OCI-LY3 (cell line): ENCODE results near the gene PDXK.

ENCODE experiments used
- H2AFZ ChIP-seq: fragments of 200-600, 300-600 bp; shearing (Covaris generic); 2 replicates; pipeline ENCODE4 v1.6.0; 2014; ENCODE audit warnings: antibody characterized with exemption, low read depth, low read length
- H3K27ac ChIP-seq: fragments of 200-600, 300-600 bp; sonication (generic); 2 replicates; pipeline ENCODE4 v1.5.1; 2014; ENCODE audit warnings: mild to moderate bottlenecking, low read length, moderate library complexity, mixed read lengths
- H3K27me3 ChIP-seq: fragments of 200-600, 300-600 bp; sonication (generic); 2 replicates; pipeline ENCODE4 v1.6.1; 2014; ENCODE audit warnings: low read depth, low read length, mixed read lengths
- H3K36me3 ChIP-seq: fragments of 200-600, 300-600 bp; sonication (generic); replicated peaks from 2 replicates; pipeline ENCODE3; 2014; ENCODE audit warnings: low read depth, low read length, mixed read lengths
- H3K4me1 ChIP-seq: fragments of 300-600, 200-600 bp; sonication (generic); 2 replicates; pipeline ENCODE4 v1.6.1; 2014; ENCODE audit warnings: low read length, mixed read lengths
- H3K4me2 ChIP-seq: fragments of 200-600, 300-600 bp; sonication (generic); 2 replicates; pipeline ENCODE4 v1.6.1; 2014; ENCODE audit warnings: low read length, mixed read lengths
- H3K4me3 ChIP-seq: fragments of 300-600, 200-600 bp; sonication (generic); 2 replicates; pipeline ENCODE4 v1.5.1; 2014; ENCODE audit warnings: antibody characterized with exemption, mild to moderate bottlenecking, low read length, moderate library complexity
- H3K79me2 ChIP-seq: fragments of 300-600, 200-600 bp; shearing (Covaris generic); 2 replicates; pipeline ENCODE4 v1.6.1; 2014; ENCODE audit warnings: mild to moderate bottlenecking, low read length, mixed read lengths
- H3K9ac ChIP-seq: fragments of 300-600, 200-600 bp; shearing (Covaris generic); 2 replicates; pipeline ENCODE4 v1.6.0; 2014; ENCODE audit warnings: mild to moderate bottlenecking, low read length, moderate library complexity
- H3K9me3 ChIP-seq: fragments of 200-600, 300-600 bp; shearing (Covaris generic); 2 replicates; pipeline ENCODE4 v1.6.1; 2014; ENCODE audit warnings: low read length, mixed read lengths; ENCODE audit not compliant: insufficient read depth
- H4K20me1 ChIP-seq: fragments of 200-600, 300-600 bp; sonication (generic); 2 replicates; pipeline ENCODE4 v1.6.1; 2016; ENCODE audit warnings: low read length, mixed read lengths; ENCODE audit not compliant: insufficient read depth
- EZH2phosphoT487 ChIP-seq: fragments of 200-600 bp; shearing (Covaris generic); IDR thresholded peaks from 2 replicates; pipeline ENCODE4 v1.6.1; 2018; ENCODE audit warnings: antibody characterized with exemption, mixed run types, low read depth
- TF ChIP-seq, protein P1 (sequence below): fragments of 200-600, 300-600 bp; sonication (generic); IDR thresholded peaks from 2 replicates; pipeline ENCODE4 v1.5.1; 2014; ENCODE audit warnings: antibody characterized with exemption, low read length, low read depth

Gene PDXK

DNA sequence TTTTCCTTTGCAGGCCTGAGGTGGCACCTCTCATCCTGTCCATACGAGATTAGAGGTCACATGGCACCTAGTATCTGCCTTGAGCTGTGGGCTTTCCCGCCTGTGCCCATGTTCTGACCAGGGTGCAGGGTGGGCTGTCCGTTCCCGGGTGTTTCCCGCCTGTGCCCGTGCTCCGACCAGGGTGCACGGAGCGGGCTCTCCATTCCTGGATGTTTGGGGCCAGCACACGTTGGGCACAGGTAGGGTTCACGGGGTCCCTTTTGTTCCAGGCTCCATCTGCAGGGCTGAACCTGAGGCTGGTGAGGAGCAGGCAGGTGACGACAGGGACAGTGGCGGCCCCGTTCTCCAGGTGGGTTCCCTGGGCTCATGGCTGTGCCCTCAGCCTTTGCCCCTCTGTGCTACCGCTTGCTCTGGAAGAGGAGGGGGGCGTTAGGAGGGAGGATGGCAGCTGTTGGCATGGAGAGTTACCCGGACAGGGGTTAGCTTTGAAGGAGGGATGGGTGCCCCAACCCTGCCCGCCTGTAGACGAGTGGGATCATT, 80.4 kb downstream of the PDXK start:
- Histone ChIP-seq H3K27ac (no peak overlapping the region), H3K4me3 (no peak overlapping the region), H3K36me3 (peaks cover 37% of the 10 kb centered on the region), H3K9ac (no peak overlapping the region), H2AFZ (no peak overlapping the region), H3K27me3 (no peaks in the 10 kb centered on the region), H3K4me1 (no peaks in the 10 kb centered on the region; the same call in 1 of the 2 replicates), H3K4me2 (no peak overlapping the region), H4K20me1 (no peaks in the 10 kb centered on the region), H3K9me3 (no peaks in the 10 kb centered on the region), H3K79me2 (peaks cover 8% of the 10 kb centered on the region; the same call in 1 of the 2 replicates)
- no peak for TF ChIP-seq EZH2phosphoT487
- TF ChIP-seq, protein P1, sequence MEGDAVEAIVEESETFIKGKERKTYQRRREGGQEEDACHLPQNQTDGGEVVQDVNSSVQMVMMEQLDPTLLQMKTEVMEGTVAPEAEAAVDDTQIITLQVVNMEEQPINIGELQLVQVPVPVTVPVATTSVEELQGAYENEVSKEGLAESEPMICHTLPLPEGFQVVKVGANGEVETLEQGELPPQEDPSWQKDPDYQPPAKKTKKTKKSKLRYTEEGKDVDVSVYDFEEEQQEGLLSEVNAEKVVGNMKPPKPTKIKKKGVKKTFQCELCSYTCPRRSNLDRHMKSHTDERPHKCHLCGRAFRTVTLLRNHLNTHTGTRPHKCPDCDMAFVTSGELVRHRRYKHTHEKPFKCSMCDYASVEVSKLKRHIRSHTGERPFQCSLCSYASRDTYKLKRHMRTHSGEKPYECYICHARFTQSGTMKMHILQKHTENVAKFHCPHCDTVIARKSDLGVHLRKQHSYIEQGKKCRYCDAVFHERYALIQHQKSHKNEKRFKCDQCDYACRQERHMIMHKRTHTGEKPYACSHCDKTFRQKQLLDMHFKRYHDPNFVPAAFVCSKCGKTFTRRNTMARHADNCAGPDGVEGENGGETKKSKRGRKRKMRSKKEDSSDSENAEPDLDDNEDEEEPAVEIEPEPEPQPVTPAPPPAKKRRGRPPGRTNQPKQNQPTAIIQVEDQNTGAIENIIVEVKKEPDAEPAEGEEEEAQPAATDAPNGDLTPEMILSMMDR = no peak

DNA sequence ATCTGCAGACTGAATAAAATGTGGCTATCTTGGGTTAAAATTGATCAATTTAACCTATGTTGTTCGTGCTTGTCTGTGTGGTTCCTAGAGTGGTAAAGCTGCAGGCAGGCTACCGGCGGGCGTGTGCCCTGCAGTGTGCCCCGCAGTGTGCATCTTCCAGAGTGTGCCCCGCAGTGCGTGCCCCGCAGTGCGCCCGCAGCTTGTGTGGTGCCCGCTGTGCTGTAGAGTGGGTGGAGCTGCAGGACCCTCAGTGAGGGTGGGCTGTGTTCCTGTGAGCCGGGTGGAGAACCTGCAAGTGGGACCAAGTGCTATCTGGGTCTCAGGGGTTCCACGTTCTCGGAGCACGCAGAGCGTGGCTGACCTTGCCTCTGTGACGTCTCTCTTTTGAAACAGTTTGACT, 81.2 kb downstream of the PDXK start:
- Histone ChIP-seq H4K20me1 (no peaks in the 10 kb centered on the region), H2AFZ (no peak overlapping the region), H3K79me2 (peaks cover under 1% of the 10 kb centered on the region; the same call in 1 of the 2 replicates), H3K27ac (no peak overlapping the region), H3K4me3 (no peak overlapping the region), H3K9ac (no peak overlapping the region), H3K36me3 (peaks cover 39% of the 10 kb centered on the region), H3K27me3 (no peaks in the 10 kb centered on the region), H3K4me1 (peaks cover 7% of the 10 kb centered on the region), H3K4me2 (no peak overlapping the region), H3K9me3 (no peaks in the 10 kb centered on the region)
- TF ChIP-seq, protein P1 = no peak

DNA sequence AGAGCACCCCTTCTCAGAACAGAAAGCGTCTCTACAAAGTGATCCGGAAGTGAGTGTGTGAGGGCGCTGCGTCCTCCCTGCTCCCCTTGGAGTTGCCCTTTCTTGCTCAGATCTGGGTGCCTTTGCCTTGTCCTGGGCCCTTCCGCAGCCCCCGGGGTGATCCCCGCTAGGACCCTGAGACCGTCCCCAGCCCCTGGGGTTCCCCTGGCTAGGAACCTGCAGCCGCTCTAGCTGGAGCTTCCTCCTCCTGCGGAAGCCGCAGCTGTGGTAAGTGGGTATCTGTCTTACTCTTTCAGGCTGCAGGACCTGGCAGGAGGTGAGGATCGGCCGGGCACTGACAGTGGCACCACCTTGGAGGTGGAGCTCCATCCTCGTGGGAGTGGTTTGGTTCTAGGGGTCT, 81.6 kb downstream of the PDXK start:
- Histone ChIP-seq H2AFZ (no peak overlapping the region), H3K27ac (no peak overlapping the region), H3K4me2 (no peak overlapping the region), H3K9me3 (no peaks in the 10 kb centered on the region), H3K36me3 (peaks cover 37% of the 10 kb centered on the region), H3K27me3 (no peaks in the 10 kb centered on the region), H3K4me3 (no peak overlapping the region), H4K20me1 (no peaks in the 10 kb centered on the region), H3K4me1 (peaks cover 10% of the 10 kb centered on the region), H3K79me2 (no peaks in the 10 kb centered on the region), H3K9ac (no peak overlapping the region)
- TF ChIP-seq, protein P1 = no peak
- TF ChIP-seq EZH2phosphoT487 = no peak

DNA sequence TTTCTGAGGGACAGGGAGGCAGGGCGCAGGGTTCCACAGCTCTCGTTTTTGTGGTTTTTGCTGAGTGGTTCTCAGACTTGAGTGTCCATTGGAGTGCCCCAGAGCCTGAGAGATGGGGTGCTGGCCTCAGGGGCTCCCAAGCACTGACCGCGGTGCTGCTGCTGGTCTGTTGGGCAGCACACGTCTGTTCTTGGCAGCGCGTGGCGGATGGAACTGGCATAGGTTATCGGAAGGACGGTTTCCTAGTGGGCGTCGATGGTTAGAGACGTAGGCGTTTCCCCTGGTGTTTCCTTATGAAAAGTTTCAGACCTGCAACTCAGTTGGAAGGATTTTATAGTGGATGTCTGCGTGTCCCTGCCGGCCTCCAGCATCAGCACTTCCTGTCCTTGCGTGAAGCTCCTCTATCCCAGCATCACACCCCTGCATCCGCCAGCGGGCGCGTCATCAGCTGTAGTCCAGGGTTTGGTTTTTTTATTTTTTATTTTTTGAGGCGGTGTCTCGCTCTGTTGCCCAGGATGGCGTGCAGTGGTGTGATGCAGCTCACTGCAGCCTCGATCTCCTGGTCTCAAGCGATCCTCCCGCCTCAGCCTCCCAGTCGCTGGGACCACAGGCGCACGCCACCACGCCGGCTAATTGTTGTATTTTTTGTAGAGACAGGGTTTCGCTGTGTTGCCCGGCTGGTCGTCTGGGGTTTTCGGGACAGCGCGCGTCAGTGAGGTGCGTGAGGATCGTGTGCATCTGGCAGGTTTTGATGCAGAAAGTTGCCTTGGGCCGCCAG, 82.3 kb downstream of the PDXK start:
- no peak for TF ChIP-seq EZH2phosphoT487
- TF ChIP-seq, protein P1 = no peak
- no peak overlapping the region for H3K27ac ChIP-seq
- H3K4me1 ChIP-seq = peaks cover 17% of the 10 kb centered on the region
- no peak overlapping the region for H3K9ac ChIP-seq
- no peaks in the 10 kb centered on the region for H3K27me3 ChIP-seq
- H3K9me3 ChIP-seq = peaks cover 3% of the 10 kb centered on the region; the same call in 1 of the 2 replicates
- H2AFZ ChIP-seq = no peak overlapping the region
- no peaks in the 10 kb centered on the region for H3K79me2 ChIP-seq
- no peaks in the 10 kb centered on the region for H4K20me1 ChIP-seq
- no peak overlapping the region for H3K4me2 ChIP-seq
- peaks cover 40% of the 10 kb centered on the region for H3K36me3 ChIP-seq
- no peak overlapping the region for H3K4me3 ChIP-seq
